ENCODE results near the gene IPCEF1.

- no peak for TF ChIP-seq CTCF (IDR thresholded peaks at IDR 0.05; ENCODE audit: poor library complexity)
- no peak for TF ChIP-seq EZH2 (IDR thresholded peaks at IDR 0.05; ENCODE audit: borderline replicate concordance)
Measured at GRCh38 chr6:154403788-154404187, 47.2 kb upstream of the IPCEF1 start.
